Measurements from ENCODE around the gene PRUNE2.

The PRUNE2 gene

DNA sequence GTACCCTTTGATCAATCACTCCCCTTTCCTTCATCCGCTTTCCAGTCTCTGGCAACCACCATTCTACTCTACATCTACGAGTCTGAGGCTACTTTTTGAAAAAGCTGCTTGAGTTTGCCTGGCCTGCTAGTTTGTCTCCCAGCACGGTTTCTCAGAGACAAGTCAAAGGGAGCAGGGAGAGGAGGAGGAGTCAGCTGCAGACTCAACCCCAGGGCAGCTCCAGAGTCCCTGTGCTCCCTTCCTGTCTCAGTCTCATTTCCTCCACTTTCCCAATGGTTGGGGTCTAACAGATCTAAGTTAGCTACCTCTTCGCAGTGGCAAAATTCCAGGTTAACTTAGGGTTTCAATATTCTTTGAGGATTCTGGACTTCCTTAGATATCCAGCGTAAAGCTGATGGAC lies 221.7 kb downstream of the PRUNE2 start:
- DNase-seq (ENCODE audit: low read depth in 1 of 2, low spot score in 1 of 2) = no peak
- Histone ChIP-seq H3K4me3 (replicated peaks; ENCODE audit: insufficient read depth, low read length) (no peak overlapping the region), H3K27ac (replicated peaks) (no peak overlapping the region), H3K27me3 (ENCODE audit: insufficient read depth, poor library complexity, severe bottlenecking) (no peaks in the 10 kb centered on the region)
- TF ChIP-seq, protein P1, sequence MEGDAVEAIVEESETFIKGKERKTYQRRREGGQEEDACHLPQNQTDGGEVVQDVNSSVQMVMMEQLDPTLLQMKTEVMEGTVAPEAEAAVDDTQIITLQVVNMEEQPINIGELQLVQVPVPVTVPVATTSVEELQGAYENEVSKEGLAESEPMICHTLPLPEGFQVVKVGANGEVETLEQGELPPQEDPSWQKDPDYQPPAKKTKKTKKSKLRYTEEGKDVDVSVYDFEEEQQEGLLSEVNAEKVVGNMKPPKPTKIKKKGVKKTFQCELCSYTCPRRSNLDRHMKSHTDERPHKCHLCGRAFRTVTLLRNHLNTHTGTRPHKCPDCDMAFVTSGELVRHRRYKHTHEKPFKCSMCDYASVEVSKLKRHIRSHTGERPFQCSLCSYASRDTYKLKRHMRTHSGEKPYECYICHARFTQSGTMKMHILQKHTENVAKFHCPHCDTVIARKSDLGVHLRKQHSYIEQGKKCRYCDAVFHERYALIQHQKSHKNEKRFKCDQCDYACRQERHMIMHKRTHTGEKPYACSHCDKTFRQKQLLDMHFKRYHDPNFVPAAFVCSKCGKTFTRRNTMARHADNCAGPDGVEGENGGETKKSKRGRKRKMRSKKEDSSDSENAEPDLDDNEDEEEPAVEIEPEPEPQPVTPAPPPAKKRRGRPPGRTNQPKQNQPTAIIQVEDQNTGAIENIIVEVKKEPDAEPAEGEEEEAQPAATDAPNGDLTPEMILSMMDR (IDR thresholded peaks at IDR 0.05; ENCODE audit: insufficient read depth, low read length) = no peak
- TF ChIP-seq SPI1 (IDR thresholded peaks at IDR 0.05; ENCODE audit: borderline replicate concordance, low read depth) = no peak
- TF ChIP-seq, protein P2, sequence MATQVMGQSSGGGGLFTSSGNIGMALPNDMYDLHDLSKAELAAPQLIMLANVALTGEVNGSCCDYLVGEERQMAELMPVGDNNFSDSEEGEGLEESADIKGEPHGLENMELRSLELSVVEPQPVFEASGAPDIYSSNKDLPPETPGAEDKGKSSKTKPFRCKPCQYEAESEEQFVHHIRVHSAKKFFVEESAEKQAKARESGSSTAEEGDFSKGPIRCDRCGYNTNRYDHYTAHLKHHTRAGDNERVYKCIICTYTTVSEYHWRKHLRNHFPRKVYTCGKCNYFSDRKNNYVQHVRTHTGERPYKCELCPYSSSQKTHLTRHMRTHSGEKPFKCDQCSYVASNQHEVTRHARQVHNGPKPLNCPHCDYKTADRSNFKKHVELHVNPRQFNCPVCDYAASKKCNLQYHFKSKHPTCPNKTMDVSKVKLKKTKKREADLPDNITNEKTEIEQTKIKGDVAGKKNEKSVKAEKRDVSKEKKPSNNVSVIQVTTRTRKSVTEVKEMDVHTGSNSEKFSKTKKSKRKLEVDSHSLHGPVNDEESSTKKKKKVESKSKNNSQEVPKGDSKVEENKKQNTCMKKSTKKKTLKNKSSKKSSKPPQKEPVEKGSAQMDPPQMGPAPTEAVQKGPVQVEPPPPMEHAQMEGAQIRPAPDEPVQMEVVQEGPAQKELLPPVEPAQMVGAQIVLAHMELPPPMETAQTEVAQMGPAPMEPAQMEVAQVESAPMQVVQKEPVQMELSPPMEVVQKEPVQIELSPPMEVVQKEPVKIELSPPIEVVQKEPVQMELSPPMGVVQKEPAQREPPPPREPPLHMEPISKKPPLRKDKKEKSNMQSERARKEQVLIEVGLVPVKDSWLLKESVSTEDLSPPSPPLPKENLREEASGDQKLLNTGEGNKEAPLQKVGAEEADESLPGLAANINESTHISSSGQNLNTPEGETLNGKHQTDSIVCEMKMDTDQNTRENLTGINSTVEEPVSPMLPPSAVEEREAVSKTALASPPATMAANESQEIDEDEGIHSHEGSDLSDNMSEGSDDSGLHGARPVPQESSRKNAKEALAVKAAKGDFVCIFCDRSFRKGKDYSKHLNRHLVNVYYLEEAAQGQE (IDR thresholded peaks at IDR 0.05; ENCODE audit: insufficient replicate concordance, low read depth) = no peak
- no peak for TF ChIP-seq GABPA (IDR thresholded peaks at IDR 0.05; ENCODE audit: low read depth)
- TF ChIP-seq POLR2AphosphoS5 (IDR thresholded peaks at IDR 0.05; ENCODE audit: low read depth) = no peak

DNA sequence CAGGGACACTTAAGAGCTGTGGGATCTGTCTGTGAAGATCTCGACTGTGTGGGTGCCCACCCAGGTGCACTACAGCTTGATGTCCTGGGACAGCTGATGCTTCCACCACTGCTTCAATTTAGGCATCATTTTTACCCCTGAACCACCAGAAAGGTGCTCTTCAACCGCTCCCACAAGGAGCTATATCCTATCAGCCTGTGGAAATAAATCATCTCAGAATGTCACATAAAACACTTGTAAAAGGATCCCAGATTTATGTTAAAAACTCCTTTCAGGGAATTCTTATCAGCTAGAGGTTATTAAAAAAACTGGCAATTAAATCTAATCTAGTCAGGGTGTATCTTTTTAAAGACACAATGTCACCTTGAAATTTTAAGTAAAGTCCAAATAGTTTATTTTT lies 224.4 kb downstream of the PRUNE2 start:
- TF ChIP-seq, protein P1 (IDR thresholded peaks at IDR 0.05; ENCODE audit: insufficient read depth, low read length) = no peak
- TF ChIP-seq POLR2AphosphoS5 (IDR thresholded peaks at IDR 0.05; ENCODE audit: low read depth) (no peak), GABPA (IDR thresholded peaks at IDR 0.05; ENCODE audit: low read depth) (no peak), SPI1 (IDR thresholded peaks at IDR 0.05; ENCODE audit: borderline replicate concordance, low read depth) (no peak)
- TF ChIP-seq, protein P2 (IDR thresholded peaks at IDR 0.05; ENCODE audit: insufficient replicate concordance, low read depth) = no peak
- Histone ChIP-seq H3K4me3 (replicated peaks; ENCODE audit: insufficient read depth, low read length) (no peak overlapping the region), H3K27ac (replicated peaks) (no peak overlapping the region), H3K27me3 (ENCODE audit: insufficient read depth, poor library complexity, severe bottlenecking) (no peaks in the 10 kb centered on the region)
- DNase-seq (ENCODE audit: low read depth in 1 of 2, low spot score in 1 of 2) = no peak

DNA sequence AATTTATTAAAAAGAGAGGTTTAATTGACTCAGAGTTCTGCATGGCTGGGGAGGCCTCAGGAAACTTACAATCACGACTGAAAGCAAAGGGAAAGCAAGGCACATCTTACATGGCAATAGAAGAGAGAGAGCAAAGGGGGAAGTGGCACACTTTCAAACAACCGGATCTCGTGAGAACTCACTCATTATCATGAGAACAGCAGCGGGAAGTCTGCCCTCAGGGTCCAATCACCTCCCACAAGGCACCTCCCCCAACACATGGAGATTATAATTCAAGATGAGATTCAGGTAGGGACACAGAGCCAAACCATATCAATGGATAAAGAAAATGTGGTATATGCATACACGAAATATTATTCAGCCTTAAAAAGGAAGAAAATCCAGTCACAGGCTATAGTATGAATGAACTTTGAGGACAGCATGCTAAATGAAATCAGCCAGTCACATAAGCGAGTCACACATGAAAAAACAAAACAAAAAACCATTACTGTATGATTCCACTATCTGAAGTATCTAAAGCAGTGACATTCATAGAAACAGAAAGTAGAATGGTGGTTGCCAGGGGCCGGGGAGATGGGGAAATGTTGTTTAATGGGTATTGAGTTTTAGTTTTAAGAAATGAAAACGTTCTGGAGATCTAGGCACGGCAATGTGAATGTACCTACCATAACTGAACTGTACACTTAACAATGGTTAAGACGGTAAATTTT lies 225.0 kb downstream of the PRUNE2 start:
- no peak for DNase-seq (ENCODE audit: low read depth in 1 of 2, low spot score in 1 of 2)
- TF ChIP-seq SPI1 (IDR thresholded peaks at IDR 0.05; ENCODE audit: borderline replicate concordance, low read depth) (no peak), GABPA (IDR thresholded peaks at IDR 0.05; ENCODE audit: low read depth) (no peak)
- Histone ChIP-seq H3K27ac (replicated peaks) (no peak overlapping the region), H3K4me3 (replicated peaks; ENCODE audit: insufficient read depth, low read length) (no peak overlapping the region), H3K27me3 (ENCODE audit: insufficient read depth, poor library complexity, severe bottlenecking) (no peaks in the 10 kb centered on the region)

GRCh38 chr9:76677481-76678055 lies 228.3 kb downstream of the PRUNE2 start:
- no peak overlapping the region for H3K27ac ChIP-seq (replicated peaks)
- DNase-seq (ENCODE audit: low read depth in 1 of 2, low spot score in 1 of 2) = no peak
- no peaks in the 10 kb centered on the region for H3K27me3 ChIP-seq (ENCODE audit: insufficient read depth, poor library complexity, severe bottlenecking)
- no peak overlapping the region for H3K4me3 ChIP-seq (replicated peaks; ENCODE audit: insufficient read depth, low read length)
- no peak for TF ChIP-seq SPI1 (IDR thresholded peaks at IDR 0.05; ENCODE audit: borderline replicate concordance, low read depth)
- TF ChIP-seq, protein P2 (IDR thresholded peaks at IDR 0.05; ENCODE audit: insufficient replicate concordance, low read depth) = no peak
- TF ChIP-seq, protein P1 (IDR thresholded peaks at IDR 0.05; ENCODE audit: insufficient read depth, low read length) = no peak
- TF ChIP-seq GABPA (IDR thresholded peaks at IDR 0.05; ENCODE audit: low read depth) = no peak
- TF ChIP-seq POLR2AphosphoS5 (IDR thresholded peaks at IDR 0.05; ENCODE audit: low read depth) = no peak

Data from HL-60 (cell line).